ENCODE results near the gene NANOS1.

- TF ChIP-seq GATA2 (IDR thresholded peaks at IDR 0.05; ENCODE audit: low read depth, low read length) (no peak), GATA3 (IDR thresholded peaks at IDR 0.05; ENCODE audit: low read depth, low read length) (no peak)
Observed at GRCh38 chr10:119051775-119052174, 22.3 kb downstream of the NANOS1 start.

Data from SH-SY5Y (cell line).